HUES48 (cell line): ENCODE measurements around the gene HMGCS2.

Experiments used
- H3K27ac ChIP-seq: one replicate; pipeline ENCODE4 v1.7.0; 2013; ENCODE audit warnings: low read depth, low read length, inconsistent platforms
- H3K27me3 ChIP-seq: 2 replicates; pipeline ENCODE4 v1.6.1; 2013; ENCODE audit warnings: mild to moderate bottlenecking, low read length; ENCODE audit not compliant: control insufficient read depth, insufficient read depth
- H3K36me3 ChIP-seq: 2 replicates; pipeline ENCODE4 v1.6.1; 2013; ENCODE audit warnings: low read length; ENCODE audit not compliant: control insufficient read depth, insufficient read depth
- H3K4me1 ChIP-seq: 2 replicates; pipeline ENCODE4 v1.6.1; 2013; ENCODE audit warnings: mild to moderate bottlenecking, low read length; ENCODE audit not compliant: control insufficient read depth, insufficient read depth
- H3K4me3 ChIP-seq: 2 replicates; pipeline ENCODE4 v1.5.1; 2013; ENCODE audit warnings: mild to moderate bottlenecking, low read depth, low read length
- H3K9ac ChIP-seq: 2 replicates; pipeline ENCODE4 v1.6.1; 2013; ENCODE audit warnings: mild to moderate bottlenecking, low read depth, low read length, moderate library complexity
- H3K9me3 ChIP-seq: 2 replicates; pipeline ENCODE4 v1.6.1; 2013; ENCODE audit warnings: low read length; ENCODE audit not compliant: control insufficient read depth, insufficient read depth

HMGCS2 gene

GRCh38 chr1:119768778-119769177, at the start of gene HMGCS2:
HMGCS2 (minus strand) TSS chr1:119768905; CDS start chr1:119768844, 61 bp downstream.
- H3K9ac ChIP-seq = no peak within 1 kb of the TSS
- H3K9me3 ChIP-seq = no peaks in the 10 kb centered on the region
- H3K4me1 ChIP-seq = peaks cover 9% of the 10 kb centered on the region
- no peak within 1 kb of the TSS for H3K27ac ChIP-seq
- H3K4me3 ChIP-seq = no peak within 1 kb of the TSS
- H3K27me3 ChIP-seq = peaks cover 3% of the 10 kb centered on the region; the same call in 1 of the 2 replicates
- H3K36me3 ChIP-seq = no peaks in the 10 kb centered on the region

DNA sequence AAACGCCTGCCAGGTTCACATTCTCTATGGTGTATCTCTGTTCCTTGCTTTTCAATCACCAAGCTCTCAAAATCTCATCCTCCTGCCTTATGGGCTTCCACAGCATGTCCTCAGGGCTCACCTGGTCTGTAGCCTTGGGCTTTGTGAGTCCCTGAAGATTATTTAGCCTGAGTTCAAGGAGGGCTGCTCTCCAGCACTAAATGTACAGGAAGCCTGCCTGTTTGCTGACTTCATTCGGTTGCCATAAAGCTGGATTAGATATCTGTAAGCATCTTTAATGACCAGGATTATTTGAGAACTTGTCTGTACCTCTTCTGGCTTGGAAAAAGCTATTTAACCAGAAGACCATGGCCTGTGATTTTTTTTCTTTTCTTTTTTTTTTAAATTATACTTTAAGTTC, 49.5 kb upstream of the HMGCS2 start:
- Histone ChIP-seq H3K9me3 (no peaks in the 10 kb centered on the region), H3K9ac (no peak overlapping the region), H3K36me3 (no peaks in the 10 kb centered on the region), H3K27ac (no peak overlapping the region), H3K4me3 (no peak overlapping the region), H3K4me1 (no peaks in the 10 kb centered on the region), H3K27me3 (no peaks in the 10 kb centered on the region)

GRCh38 chr1:119816407-119816806, 47.7 kb upstream of the HMGCS2 start:
- Histone ChIP-seq H3K36me3 (no peaks in the 10 kb centered on the region), H3K9ac (no peak overlapping the region), H3K4me1 (no peaks in the 10 kb centered on the region), H3K27ac (no peak overlapping the region), H3K9me3 (no peaks in the 10 kb centered on the region), H3K4me3 (no peak overlapping the region), H3K27me3 (no peaks in the 10 kb centered on the region)

- no peaks in the 10 kb centered on the region for H3K27me3 ChIP-seq
- no peaks in the 10 kb centered on the region for H3K4me1 ChIP-seq
- H3K9ac ChIP-seq = no peak overlapping the region
- no peak overlapping the region for H3K27ac ChIP-seq
- H3K4me3 ChIP-seq = no peak overlapping the region
- no peaks in the 10 kb centered on the region for H3K9me3 ChIP-seq
- H3K36me3 ChIP-seq = no peaks in the 10 kb centered on the region
These were observed 47.2 kb upstream of the HMGCS2 start for GRCh38 chr1:119815928-119816327.

- no peaks in the 10 kb centered on the region for H3K36me3 ChIP-seq
- no peak overlapping the region for H3K27ac ChIP-seq
- H3K4me1 ChIP-seq = no peaks in the 10 kb centered on the region
- H3K27me3 ChIP-seq = no peaks in the 10 kb centered on the region
- H3K4me3 ChIP-seq = no peak overlapping the region
- H3K9ac ChIP-seq = no peak overlapping the region
- no peaks in the 10 kb centered on the region for H3K9me3 ChIP-seq
These were observed 46.7 kb upstream of the HMGCS2 start for GRCh38 chr1:119815361-119815760.

GRCh38 chr1:119814288-119814687, 45.6 kb upstream of the HMGCS2 start:
- H3K9ac ChIP-seq = no peak overlapping the region
- H3K36me3 ChIP-seq = no peaks in the 10 kb centered on the region
- no peak overlapping the region for H3K27ac ChIP-seq
- H3K9me3 ChIP-seq = no peaks in the 10 kb centered on the region
- H3K4me3 ChIP-seq = no peak overlapping the region
- no peaks in the 10 kb centered on the region for H3K27me3 ChIP-seq
- H3K4me1 ChIP-seq = no peaks in the 10 kb centered on the region

GRCh38 chr1:119811985-119812557, 43.4 kb upstream of the HMGCS2 start:
- no peak overlapping the region for H3K27ac ChIP-seq
- H3K4me1 ChIP-seq = no peaks in the 10 kb centered on the region
- no peak overlapping the region for H3K9ac ChIP-seq
- H3K9me3 ChIP-seq = no peaks in the 10 kb centered on the region
- H3K27me3 ChIP-seq = no peaks in the 10 kb centered on the region; the same call in 1 of the 2 replicates
- no peaks in the 10 kb centered on the region for H3K36me3 ChIP-seq
- no peak overlapping the region for H3K4me3 ChIP-seq

GRCh38 chr1:119811387-119811786, 42.7 kb upstream of the HMGCS2 start, which contains the start of gene REG4:
REG4 (minus strand) TSS chr1:119811460; CDS start chr1:119808769, 2,691 bp downstream.
- no peaks in the 10 kb centered on the region for H3K36me3 ChIP-seq
- no peak within 1 kb of the TSS for H3K27ac ChIP-seq
- no peak within 1 kb of the TSS for H3K9ac ChIP-seq
- H3K9me3 ChIP-seq = no peaks in the 10 kb centered on the region
- H3K27me3 ChIP-seq = no peaks in the 10 kb centered on the region; the same call in 1 of the 2 replicates
- no peaks in the 10 kb centered on the region for H3K4me1 ChIP-seq
- H3K4me3 ChIP-seq = no peak within 1 kb of the TSS

DNA sequence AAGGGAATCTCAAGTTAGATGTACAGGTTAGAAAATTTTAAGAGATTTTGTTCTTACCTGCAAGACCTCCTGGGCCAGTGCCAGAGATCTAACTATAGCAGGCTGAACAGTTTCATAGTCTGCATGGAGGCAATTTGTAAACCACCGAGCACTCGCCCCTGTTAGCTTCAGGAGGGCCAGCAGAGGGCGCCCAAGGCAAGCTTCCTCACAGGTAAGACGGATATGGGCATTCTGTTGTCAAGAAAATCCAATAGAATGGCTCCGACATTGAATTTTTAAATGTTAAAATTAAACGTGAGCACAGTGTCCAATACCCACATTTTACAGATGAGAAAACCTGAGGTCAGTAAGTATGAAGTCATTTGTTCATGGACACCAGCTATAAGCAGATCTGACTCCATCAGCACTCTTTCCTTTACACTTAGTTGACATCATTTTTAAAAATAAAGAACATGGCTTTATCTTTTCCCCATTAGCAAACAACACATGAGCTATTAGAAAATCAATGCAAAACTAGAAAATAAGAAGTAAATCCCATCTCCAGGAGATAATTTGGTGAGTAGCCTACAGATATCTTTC, 40.4 kb upstream of the HMGCS2 start:
- Histone ChIP-seq H3K9ac (no peak overlapping the region), H3K4me3 (no peak overlapping the region), H3K27me3 (no peaks in the 10 kb centered on the region; the same call in 1 of the 2 replicates), H3K9me3 (no peaks in the 10 kb centered on the region), H3K4me1 (no peaks in the 10 kb centered on the region), H3K27ac (no peak overlapping the region), H3K36me3 (no peaks in the 10 kb centered on the region)

GRCh38 chr1:119808491-119808890, 39.8 kb upstream of the HMGCS2 start:
- H3K4me1 ChIP-seq = no peaks in the 10 kb centered on the region
- H3K27me3 ChIP-seq = no peaks in the 10 kb centered on the region; the same call in 1 of the 2 replicates
- no peaks in the 10 kb centered on the region for H3K36me3 ChIP-seq
- H3K4me3 ChIP-seq = no peak overlapping the region
- H3K27ac ChIP-seq = no peak overlapping the region
- no peaks in the 10 kb centered on the region for H3K9me3 ChIP-seq
- H3K9ac ChIP-seq = no peak overlapping the region

- Histone ChIP-seq H3K27me3 (no peaks in the 10 kb centered on the region; the same call in 1 of the 2 replicates), H3K9me3 (no peaks in the 10 kb centered on the region)
These were observed 37.8 kb upstream of the HMGCS2 start for GRCh38 chr1:119806489-119806888.

More at GRCh38 chr1:119806489-119806888, 37.8 kb upstream of the HMGCS2 start:
- Histone ChIP-seq H3K27ac (no peak overlapping the region), H3K4me1 (no peaks in the 10 kb centered on the region), H3K9ac (no peak overlapping the region), H3K4me3 (no peak overlapping the region), H3K36me3 (no peaks in the 10 kb centered on the region)
